HG03558 (cell line): ENCODE results near the gene DTX3.
"Not testable (repeated sequence)": the region's sequence is repeated elsewhere in the genome, so short reads cannot be mapped to it uniquely, and the experiment has no call there.

Experiments
- ATAC-seq: cut with Tn5 transposase; IDR thresholded peaks from one replicate; pipeline ENCODE4 v1.9.1; 2021; ENCODE audit warnings: moderate number of reproducible peaks; ENCODE audit not compliant: unreplicated experiment; ENCODE audit errors: extremely low read depth

Gene DTX3

GRCh38 chr12:57604454-57604991, at the start of gene DTX3:
DTX3 (plus strand) TSS chr12:57604824; CDS start chr12:57606518, 1,694 bp downstream.
- ATAC-seq: no peak

- ATAC-seq: no peak
Measured at GRCh38 chr12:57554897-57555296, 49.7 kb upstream of the DTX3 start.

- no peak for ATAC-seq
Measured at GRCh38 chr12:57558864-57559263, 45.8 kb upstream of the DTX3 start.

GRCh38 chr12:57560516-57560915, 44.1 kb upstream of the DTX3 start:
- no peak for ATAC-seq

GRCh38 chr12:57561117-57561516, 43.5 kb upstream of the DTX3 start:
- not testable (repeated sequence) for ATAC-seq

GRCh38 chr12:57563358-57563757, 41.3 kb upstream of the DTX3 start:
- no peak for ATAC-seq

- no peak for ATAC-seq
Measured at GRCh38 chr12:57564178-57564740, 40.4 kb upstream of the DTX3 start.

- no peak for ATAC-seq
Measured at GRCh38 chr12:57568838-57569237, 35.8 kb upstream of the DTX3 start.

GRCh38 chr12:57569858-57570257, 34.8 kb upstream of the DTX3 start:
- no peak for ATAC-seq

- not testable (repeated sequence) for ATAC-seq
Measured at GRCh38 chr12:57570438-57570837, 34.2 kb upstream of the DTX3 start.

- ATAC-seq: no peak
Measured at GRCh38 chr12:57571926-57572762, 32.5 kb upstream of the DTX3 start.

GRCh38 chr12:57574795-57575194, 29.8 kb upstream of the DTX3 start:
- ATAC-seq: no peak

GRCh38 chr12:57575771-57576612, 28.6 kb upstream of the DTX3 start:
- ATAC-seq: no peak

GRCh38 chr12:57576613-57577160, 27.9 kb upstream of the DTX3 start:
- ATAC-seq: no peak

- ATAC-seq: no peak
Measured at GRCh38 chr12:57577981-57578758, 26.5 kb upstream of the DTX3 start.

GRCh38 chr12:57579011-57579410, 25.6 kb upstream of the DTX3 start:
- no peak for ATAC-seq

GRCh38 chr12:57579677-57580465, 24.8 kb upstream of the DTX3 start:
- ATAC-seq: no peak

- no peak for ATAC-seq
Measured at GRCh38 chr12:57580466-57580795, 24.2 kb upstream of the DTX3 start.

GRCh38 chr12:57581802-57582201, 22.8 kb upstream of the DTX3 start:
- ATAC-seq: no peak
